NCI-H2196 treated with DMSO at 0.1 percent for 48 hours (cell line): ENCODE data around the gene CCDC88B.

Experiments used
- DNase-seq: peaks from one replicate; lab custom pipeline; 2025; ENCODE audit not compliant: unreplicated experiment; lab: John Stamatoyannopoulos, UW

CCDC88B gene

GRCh38 chr11:64339754-64340408 lies at the start of gene CCDC88B:
TSS of gene CCDC88B (plus strand) at chr11:64340204. CDS start at chr11:64340267, 63 bp downstream.
- no peak for DNase-seq

GRCh38 chr11:64290352-64291261 lies 49.4 kb upstream of the CCDC88B start:
- DNase-seq = no peak

GRCh38 chr11:64291262-64291751 lies 48.7 kb upstream of the CCDC88B start, which contains the start of gene KCNK4:
TSS of gene KCNK4 (plus strand) at chr11:64291302. CDS start at chr11:64293019, 1,717 bp downstream.
- no peak for DNase-seq

GRCh38 chr11:64291752-64292459 lies 48.1 kb upstream of the CCDC88B start:
- no peak for DNase-seq

GRCh38 chr11:64292460-64293254 lies 47.3 kb upstream of the CCDC88B start:
- DNase-seq = no peak

- DNase-seq = no peak
Measured at GRCh38 chr11:64294774-64295173, 45.2 kb upstream of the CCDC88B start.

- no peak for DNase-seq
Measured at GRCh38 chr11:64295760-64296159, 44.2 kb upstream of the CCDC88B start.

GRCh38 chr11:64296236-64296635 lies 43.8 kb upstream of the CCDC88B start:
- no peak for DNase-seq

GRCh38 chr11:64296830-64297698 lies 42.9 kb upstream of the CCDC88B start:
- DNase-seq = no peak

- DNase-seq = no peak
Measured at GRCh38 chr11:64297699-64298358, 42.2 kb upstream of the CCDC88B start.

GRCh38 chr11:64298966-64299846 lies 40.8 kb upstream of the CCDC88B start:
- DNase-seq = no peak

GRCh38 chr11:64299847-64300648 lies 40.0 kb upstream of the CCDC88B start, which contains the start of gene CATSPERZ:
TSS of gene CATSPERZ (plus strand) at chr11:64300358. CDS start at chr11:64300411, 53 bp downstream.
- DNase-seq = no peak

GRCh38 chr11:64303109-64304031 lies 36.6 kb upstream of the CCDC88B start:
- DNase-seq = no peak

GRCh38 chr11:64304032-64304315 lies 36.0 kb upstream of the CCDC88B start:
- DNase-seq = no peak

- peak; percentile 88 for DNase-seq
Measured at GRCh38 chr11:64304316-64305072, 35.5 kb upstream of the CCDC88B start.
